Measurements from ENCODE around the gene FBXL7. TPM values are rescaled to one million over a fixed set of nuclear protein-coding genes. Genes with fewer than 3 reads are reported as not detected.

Gene FBXL7
- total and polyA plus RNA-seq, 4 experiments from 2014 or later = not detected

DNA sequence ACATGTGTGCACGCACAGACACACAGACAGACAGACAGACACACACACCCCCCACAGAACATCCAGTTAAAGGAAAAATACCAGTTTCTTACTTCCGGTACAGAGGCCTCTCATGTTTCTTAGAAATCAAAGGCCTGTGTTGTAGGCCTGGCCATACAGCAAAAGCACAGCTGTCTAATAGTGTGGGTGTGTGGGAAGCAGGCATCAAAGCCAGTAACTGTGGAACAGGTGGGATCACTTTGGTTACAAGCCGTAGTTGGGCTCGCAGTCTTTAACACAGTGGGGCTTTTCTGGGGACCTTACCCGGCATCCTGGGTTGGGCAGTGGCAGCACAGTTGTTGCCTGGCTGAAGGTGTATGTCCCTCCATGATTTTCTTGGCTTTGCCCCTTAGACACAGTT, 55.2 kb downstream of the FBXL7 start:
- CTCF ChIA-PET (ENCODE audit: partially characterized antibody) = no interaction called here
- Mint-ChIP-seq H3K27ac (no peak overlapping the region), H3K9me3 (peaks cover 1 to 5% (median 4%) of the 10 kb centered on the region in 8 donors), H3K4me3 (no peak overlapping the region), H3K36me3 (no peaks in the 10 kb centered on the region), H3K27me3 (no peaks in the 10 kb centered on the region), H3K4me1 (no peaks in the 10 kb centered on the region)
- DNase-seq = no peak
- H3K4me3 ChIP-seq (ENCODE audit: low read length in 2 of 2) = no peak overlapping the region
- no peaks in the 10 kb centered on the region for H3K4me1 ChIP-seq (ENCODE audit: insufficient read depth, low read length)
- H3K27me3 ChIP-seq (ENCODE audit: insufficient read depth, low read length) = no peaks in the 10 kb centered on the region
- POLR2A ChIA-PET (ENCODE audit: partially characterized antibody) = no interaction called here
- H3K27ac ChIP-seq (ENCODE audit: low read depth, low read length) = no peak overlapping the region
- intact Hi-C loops (cut with micrococcal nuclease) = no loop called here
- H3K36me3 ChIP-seq (ENCODE audit: insufficient read depth, low read length) = no peaks in the 10 kb centered on the region
- H3K9me3 ChIP-seq (ENCODE audit: control insufficient read depth in 1 of 2, low read length in 2 of 2) = no peaks in the 10 kb centered on the region

GRCh38 chr5:15558240-15558639, 58.3 kb downstream of the FBXL7 start:
- ChIA-PET POLR2A (ENCODE audit: partially characterized antibody) (no interaction called here), CTCF (ENCODE audit: partially characterized antibody) (no interaction called here)
- peaks cover 0 to 7% (median 3%) of the 10 kb centered on the region in 8 donors for H3K9me3 Mint-ChIP-seq

DNA sequence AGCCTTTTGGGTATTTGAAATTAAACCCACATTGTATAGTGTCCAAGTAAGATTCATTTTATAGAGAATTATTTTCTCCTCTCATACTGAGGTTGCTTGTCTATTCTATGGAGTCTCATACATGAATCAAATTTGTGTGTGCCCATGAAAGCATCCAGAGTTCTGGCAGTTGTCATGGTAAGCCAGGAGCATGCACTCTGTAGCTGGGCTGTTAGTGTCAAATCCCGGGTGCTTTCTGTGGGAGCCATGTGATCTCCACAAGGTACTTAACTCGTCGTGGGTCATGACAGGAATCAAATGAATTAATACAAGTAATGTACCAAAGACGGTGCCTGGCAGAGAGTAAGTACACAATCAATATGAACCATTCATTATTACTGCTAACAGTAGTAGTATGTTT, 58.7 kb downstream of the FBXL7 start:
- CTCF ChIA-PET (ENCODE audit: partially characterized antibody) = no interaction called here
- H3K36me3 Mint-ChIP-seq = no peaks in the 10 kb centered on the region
- DNase-seq = no peak
- H3K9me3 ChIP-seq (ENCODE audit: control insufficient read depth in 1 of 2, low read length in 2 of 2) = no peaks in the 10 kb centered on the region
- no peak overlapping the region for H3K4me3 Mint-ChIP-seq
- no peaks in the 10 kb centered on the region for H3K4me1 Mint-ChIP-seq
- no peaks in the 10 kb centered on the region for H3K4me1 ChIP-seq (ENCODE audit: insufficient read depth, low read length)
- intact Hi-C loops (cut with micrococcal nuclease) = no loop called here
- H3K4me3 ChIP-seq (ENCODE audit: low read length in 2 of 2) = no peak overlapping the region
- no peak overlapping the region for H3K27ac Mint-ChIP-seq
- POLR2A ChIA-PET (ENCODE audit: partially characterized antibody) = no interaction called here
- H3K27me3 ChIP-seq (ENCODE audit: insufficient read depth, low read length) = no peaks in the 10 kb centered on the region
- no peaks in the 10 kb centered on the region for H3K27me3 Mint-ChIP-seq
- peaks cover 0 to 7% (median 2%) of the 10 kb centered on the region in 8 donors for H3K9me3 Mint-ChIP-seq
- no peaks in the 10 kb centered on the region for H3K36me3 ChIP-seq (ENCODE audit: insufficient read depth, low read length)
- H3K27ac ChIP-seq (ENCODE audit: low read depth, low read length) = no peak overlapping the region

More at GRCh38 chr5:15558240-15558639, 58.3 kb downstream of the FBXL7 start:
- intact Hi-C loops (cut with micrococcal nuclease) = no loop called here
- Histone ChIP-seq H3K9me3 (ENCODE audit: control insufficient read depth in 1 of 2, low read length in 2 of 2) (no peaks in the 10 kb centered on the region), H3K36me3 (ENCODE audit: insufficient read depth, low read length) (no peaks in the 10 kb centered on the region), H3K4me1 (ENCODE audit: insufficient read depth, low read length) (no peaks in the 10 kb centered on the region), H3K4me3 (ENCODE audit: low read length in 2 of 2) (no peak overlapping the region), H3K27ac (ENCODE audit: low read depth, low read length) (no peak overlapping the region), H3K27me3 (ENCODE audit: insufficient read depth, low read length) (no peaks in the 10 kb centered on the region)
- no peak overlapping the region for H3K4me3 Mint-ChIP-seq
- no peaks in the 10 kb centered on the region for H3K4me1 Mint-ChIP-seq
- H3K36me3 Mint-ChIP-seq = no peaks in the 10 kb centered on the region
- no peak for DNase-seq
- no peak overlapping the region for H3K27ac Mint-ChIP-seq
- H3K27me3 Mint-ChIP-seq = no peaks in the 10 kb centered on the region

GRCh38 chr5:15560421-15560820, 60.4 kb downstream of the FBXL7 start:
- Mint-ChIP-seq H3K9me3 (peaks cover 0 to 7% (median under 1%) of the 10 kb centered on the region in 8 donors), H3K36me3 (no peaks in the 10 kb centered on the region), H3K27me3 (no peaks in the 10 kb centered on the region), H3K27ac (no peak overlapping the region), H3K4me1 (no peaks in the 10 kb centered on the region), H3K4me3 (no peak overlapping the region)
- Histone ChIP-seq H3K4me3 (ENCODE audit: low read length in 2 of 2) (no peak overlapping the region), H3K4me1 (ENCODE audit: insufficient read depth, low read length) (no peaks in the 10 kb centered on the region), H3K27me3 (ENCODE audit: insufficient read depth, low read length) (no peaks in the 10 kb centered on the region), H3K27ac (ENCODE audit: low read depth, low read length) (no peak overlapping the region), H3K9me3 (ENCODE audit: control insufficient read depth in 1 of 2, low read length in 2 of 2) (no peaks in the 10 kb centered on the region), H3K36me3 (ENCODE audit: insufficient read depth, low read length) (no peaks in the 10 kb centered on the region)
- no peak for DNase-seq
- ChIA-PET CTCF (ENCODE audit: partially characterized antibody) (no interaction called here), POLR2A (ENCODE audit: partially characterized antibody) (no interaction called here)
- intact Hi-C loops (cut with micrococcal nuclease) = no loop called here

GRCh38 chr5:15564523-15564922, 64.5 kb downstream of the FBXL7 start:
- Histone ChIP-seq H3K36me3 (ENCODE audit: insufficient read depth, low read length) (no peaks in the 10 kb centered on the region), H3K27ac (ENCODE audit: low read depth, low read length) (no peak overlapping the region), H3K27me3 (ENCODE audit: insufficient read depth, low read length) (no peaks in the 10 kb centered on the region), H3K9me3 (ENCODE audit: control insufficient read depth in 1 of 2, low read length in 2 of 2) (no peaks in the 10 kb centered on the region), H3K4me1 (ENCODE audit: insufficient read depth, low read length) (no peaks in the 10 kb centered on the region), H3K4me3 (ENCODE audit: low read length in 2 of 2) (no peak overlapping the region)
- ChIA-PET POLR2A (ENCODE audit: partially characterized antibody) (no interaction called here), CTCF (ENCODE audit: partially characterized antibody) (no interaction called here)
- Mint-ChIP-seq H3K27ac (no peak overlapping the region), H3K4me3 (no peak overlapping the region), H3K36me3 (no peaks in the 10 kb centered on the region), H3K9me3 (peaks cover 0 to 4% (median 0%) of the 10 kb centered on the region in 8 donors), H3K4me1 (no peaks in the 10 kb centered on the region), H3K27me3 (no peaks in the 10 kb centered on the region)
- intact Hi-C loops (cut with micrococcal nuclease) = no loop called here
- no peak for DNase-seq

DNA sequence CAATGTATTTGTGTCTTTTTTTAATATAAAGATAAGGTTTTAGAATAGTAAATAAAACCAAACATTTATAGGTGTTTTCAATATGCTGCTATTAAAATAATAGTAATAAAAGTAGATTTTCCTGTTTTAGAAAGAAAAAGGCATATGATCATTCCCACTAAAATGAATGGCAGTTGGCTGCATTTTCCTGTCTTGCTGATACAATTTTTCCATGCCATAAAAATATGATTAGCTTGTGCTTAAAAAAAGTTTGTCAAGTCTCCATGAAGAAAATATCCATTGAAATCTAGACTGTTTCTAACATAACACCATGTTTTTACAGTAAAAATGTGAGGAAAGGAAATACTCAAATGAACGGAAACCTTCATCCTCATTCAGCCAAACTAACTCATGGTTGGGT, 65.0 kb downstream of the FBXL7 start:
- DNase-seq = no peak
- Mint-ChIP-seq H3K9me3 (peaks cover 0 to 4% (median 0%) of the 10 kb centered on the region in 8 donors), H3K4me1 (no peaks in the 10 kb centered on the region), H3K4me3 (no peak overlapping the region), H3K27me3 (no peaks in the 10 kb centered on the region), H3K36me3 (no peaks in the 10 kb centered on the region), H3K27ac (no peak overlapping the region)
- ChIA-PET POLR2A (ENCODE audit: partially characterized antibody) (no interaction called here), CTCF (ENCODE audit: partially characterized antibody) (no interaction called here)
- Histone ChIP-seq H3K9me3 (ENCODE audit: control insufficient read depth in 1 of 2, low read length in 2 of 2) (no peaks in the 10 kb centered on the region), H3K4me1 (ENCODE audit: insufficient read depth, low read length) (no peaks in the 10 kb centered on the region), H3K36me3 (ENCODE audit: insufficient read depth, low read length) (no peaks in the 10 kb centered on the region), H3K4me3 (ENCODE audit: low read length in 2 of 2) (no peak overlapping the region), H3K27me3 (ENCODE audit: insufficient read depth, low read length) (no peaks in the 10 kb centered on the region), H3K27ac (ENCODE audit: low read depth, low read length) (no peak overlapping the region)
- intact Hi-C loops (cut with micrococcal nuclease) = no loop called here

- Mint-ChIP-seq H3K4me1 (no peaks in the 10 kb centered on the region), H3K27ac (no peak overlapping the region)
These were observed 66.3 kb downstream of the FBXL7 start for GRCh38 chr5:15566306-15566705.

GRCh38 chr5:15566789-15567188, 66.8 kb downstream of the FBXL7 start:
- Mint-ChIP-seq H3K4me1 (no peaks in the 10 kb centered on the region), H3K9me3 (peaks cover 0 to 4% (median 2%) of the 10 kb centered on the region in 8 donors), H3K4me3 (no peak overlapping the region), H3K27ac (no peak overlapping the region), H3K27me3 (no peaks in the 10 kb centered on the region), H3K36me3 (no peaks in the 10 kb centered on the region)
- ChIA-PET CTCF (ENCODE audit: partially characterized antibody) (no interaction called here), POLR2A (ENCODE audit: partially characterized antibody) (no interaction called here)
- Histone ChIP-seq H3K36me3 (ENCODE audit: insufficient read depth, low read length) (no peaks in the 10 kb centered on the region), H3K27me3 (ENCODE audit: insufficient read depth, low read length) (no peaks in the 10 kb centered on the region), H3K4me1 (ENCODE audit: insufficient read depth, low read length) (no peaks in the 10 kb centered on the region), H3K9me3 (ENCODE audit: control insufficient read depth in 1 of 2, low read length in 2 of 2) (no peaks in the 10 kb centered on the region), H3K27ac (ENCODE audit: low read depth, low read length) (no peak overlapping the region), H3K4me3 (ENCODE audit: low read length in 2 of 2) (no peak overlapping the region)
- no peak for DNase-seq
- intact Hi-C loops (cut with micrococcal nuclease) = no loop called here

More at GRCh38 chr5:15566306-15566705, 66.3 kb downstream of the FBXL7 start:
- Mint-ChIP-seq H3K9me3 (peaks cover 0 to 4% (median 3%) of the 10 kb centered on the region in 8 donors), H3K27me3 (no peaks in the 10 kb centered on the region), H3K36me3 (no peaks in the 10 kb centered on the region), H3K4me3 (no peak overlapping the region)
- Histone ChIP-seq H3K36me3 (ENCODE audit: insufficient read depth, low read length) (no peaks in the 10 kb centered on the region), H3K27me3 (ENCODE audit: insufficient read depth, low read length) (no peaks in the 10 kb centered on the region), H3K9me3 (ENCODE audit: control insufficient read depth in 1 of 2, low read length in 2 of 2) (no peaks in the 10 kb centered on the region), H3K4me1 (ENCODE audit: insufficient read depth, low read length) (no peaks in the 10 kb centered on the region), H3K27ac (ENCODE audit: low read depth, low read length) (no peak overlapping the region), H3K4me3 (ENCODE audit: low read length in 2 of 2) (no peak overlapping the region)
- DNase-seq = no peak
- intact Hi-C loops (cut with micrococcal nuclease) = no loop called here
- POLR2A ChIA-PET (ENCODE audit: partially characterized antibody) = no interaction called here
- CTCF ChIA-PET (ENCODE audit: partially characterized antibody) = no interaction called here
